ENCODE data around the gene MYOM1. TPM values are rescaled to one million over a fixed set of nuclear protein-coding genes. Genes with fewer than 3 reads are reported as not detected.

MYOM1 gene
- total RNA-seq, 2 experiments from 2014 or later: 2.4 to 3.8 TPM

- BruUV-seq (replicated peaks): no TSS peak
- Histone ChIP-seq H3K36me3 (ENCODE audit: insufficient read depth, low read length) (no peaks in the 10 kb centered on the region), H4K20me1 (ENCODE audit: insufficient read depth, low read length) (no peaks in the 10 kb centered on the region), H3K27ac (ENCODE audit: low read depth, low read length, poor library complexity, severe bottlenecking) (no peak overlapping the region), H3K4me2 (ENCODE audit: low read length) (no peak overlapping the region; the same call in 1 of the 2 replicates), H3K79me2 (ENCODE audit: insufficient read depth, low read depth, low read length) (no peaks in the 10 kb centered on the region), H3K9me2 (ENCODE audit: insufficient read depth, low read length) (no peaks in the 10 kb centered on the region), H3K4me1 (ENCODE audit: insufficient read depth, low read length, poor library complexity, severe bottlenecking) (peaks cover 12% of the 10 kb centered on the region), H2AFZ (ENCODE audit: low read length) (peak overlapping the region; percentile 84), H3K9me3 (ENCODE audit: low read length) (no peaks in the 10 kb centered on the region), H3K4me3 (ENCODE audit: low read depth, low read length, poor library complexity, severe bottlenecking) (no peak overlapping the region)
- peak; percentile 41 for DNase-seq (ENCODE audit: low spot score)
- ChIA-PET POLR2A (interaction anchor here (0.6 to 1.3 kb wide), 6 partner anchors 9 to 383 kb away, joined by 3 to 5 read pairs (median 4); no protein-coding TSS in a partner anchor), CTCF (ENCODE audit: unreplicated experiment) (no interaction called here)
- intact Hi-C loops (cut with micrococcal nuclease; ENCODE audit: unreplicated experiment): no loop called here
- TF ChIP-seq EZH2phosphoT487 (IDR thresholded peaks at IDR 0.05; ENCODE audit: borderline replicate concordance, low read depth, low read length): no peak
- TF ChIP-seq, protein P1, sequence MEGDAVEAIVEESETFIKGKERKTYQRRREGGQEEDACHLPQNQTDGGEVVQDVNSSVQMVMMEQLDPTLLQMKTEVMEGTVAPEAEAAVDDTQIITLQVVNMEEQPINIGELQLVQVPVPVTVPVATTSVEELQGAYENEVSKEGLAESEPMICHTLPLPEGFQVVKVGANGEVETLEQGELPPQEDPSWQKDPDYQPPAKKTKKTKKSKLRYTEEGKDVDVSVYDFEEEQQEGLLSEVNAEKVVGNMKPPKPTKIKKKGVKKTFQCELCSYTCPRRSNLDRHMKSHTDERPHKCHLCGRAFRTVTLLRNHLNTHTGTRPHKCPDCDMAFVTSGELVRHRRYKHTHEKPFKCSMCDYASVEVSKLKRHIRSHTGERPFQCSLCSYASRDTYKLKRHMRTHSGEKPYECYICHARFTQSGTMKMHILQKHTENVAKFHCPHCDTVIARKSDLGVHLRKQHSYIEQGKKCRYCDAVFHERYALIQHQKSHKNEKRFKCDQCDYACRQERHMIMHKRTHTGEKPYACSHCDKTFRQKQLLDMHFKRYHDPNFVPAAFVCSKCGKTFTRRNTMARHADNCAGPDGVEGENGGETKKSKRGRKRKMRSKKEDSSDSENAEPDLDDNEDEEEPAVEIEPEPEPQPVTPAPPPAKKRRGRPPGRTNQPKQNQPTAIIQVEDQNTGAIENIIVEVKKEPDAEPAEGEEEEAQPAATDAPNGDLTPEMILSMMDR (conservative IDR thresholded peaks at IDR 0.05; ENCODE audit: low read length): no peak
Measured at GRCh38 chr18:3213300-3214059, 6.3 kb downstream of the MYOM1 start.

DNA sequence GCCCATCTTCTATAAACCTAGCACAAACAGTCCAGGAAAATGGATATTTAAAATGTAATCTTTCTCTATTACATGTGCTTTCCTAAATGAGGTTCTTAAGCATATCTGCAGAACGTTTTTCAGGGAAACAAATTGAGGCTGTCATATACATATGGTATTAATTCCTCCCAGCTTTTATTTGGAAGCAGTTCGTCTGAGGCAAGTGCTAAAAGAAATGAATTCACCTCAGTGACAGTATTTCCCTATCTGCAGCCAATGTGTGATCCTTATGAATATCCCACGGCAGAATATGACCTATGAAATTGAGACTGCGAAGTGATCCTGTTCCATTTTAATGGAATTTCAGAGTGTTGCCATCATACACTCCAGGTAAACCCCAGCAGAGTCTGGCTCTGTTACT is 7.1 kb downstream of the MYOM1 start:
- TF ChIP-seq EZH2phosphoT487 (IDR thresholded peaks at IDR 0.05; ENCODE audit: borderline replicate concordance, low read depth, low read length): no peak
- TF ChIP-seq, protein P1 (conservative IDR thresholded peaks at IDR 0.05; ENCODE audit: low read length): no peak
- intact Hi-C loops (cut with micrococcal nuclease; ENCODE audit: unreplicated experiment): no loop called here
- H3K36me3 ChIP-seq (ENCODE audit: insufficient read depth, low read length): no peaks in the 10 kb centered on the region
- H3K27ac ChIP-seq (ENCODE audit: low read depth, low read length, poor library complexity, severe bottlenecking): no peak overlapping the region
- H3K4me1 ChIP-seq (ENCODE audit: insufficient read depth, low read length, poor library complexity, severe bottlenecking): peaks cover 12% of the 10 kb centered on the region
- no peaks in the 10 kb centered on the region for H4K20me1 ChIP-seq (ENCODE audit: insufficient read depth, low read length)
- no peaks in the 10 kb centered on the region for H3K9me3 ChIP-seq (ENCODE audit: low read length)
- ChIA-PET CTCF (ENCODE audit: unreplicated experiment) (no interaction called here), POLR2A (interaction anchor here (1.1 to 1.3 kb wide), 2 partner anchors 10 to 36 kb away, joined by 3 to 4 read pairs; no protein-coding TSS in a partner anchor)
- H3K79me2 ChIP-seq (ENCODE audit: insufficient read depth, low read depth, low read length): no peaks in the 10 kb centered on the region
- no peaks in the 10 kb centered on the region for H3K9me2 ChIP-seq (ENCODE audit: insufficient read depth, low read length)
- peak overlapping the region; percentile 84; the same call in 1 of the 2 replicates for H2AFZ ChIP-seq (ENCODE audit: low read length)
- no peak overlapping the region for H3K4me2 ChIP-seq (ENCODE audit: low read length)
- H3K4me3 ChIP-seq (ENCODE audit: low read depth, low read length, poor library complexity, severe bottlenecking): no peak overlapping the region
- DNase-seq (ENCODE audit: low spot score): no peak
- no TSS peak for BruUV-seq (replicated peaks)
